Inflammatory macrophage (primary cell): ENCODE results near the gene RNASEL.
"Not testable (repeated sequence)": the region's sequence is repeated elsewhere in the genome, so short reads cannot be mapped to it uniquely, and the experiment has no call there.

Experiments
- DNase-seq, 2 donors: peaks; one replicate each; pipeline ENCODE4 v3.0.0-alpha.2; 2020 to 2022
- total RNA-seq, 18 experiments: gene quantifications; one replicate each; lab custom pipeline; 2026; ENCODE audit warnings: mixed read lengths in 6 of 18, inconsistent platforms in 2 of 18; lab: John Stamatoyannopoulos, UW

The RNASEL gene, protein sequence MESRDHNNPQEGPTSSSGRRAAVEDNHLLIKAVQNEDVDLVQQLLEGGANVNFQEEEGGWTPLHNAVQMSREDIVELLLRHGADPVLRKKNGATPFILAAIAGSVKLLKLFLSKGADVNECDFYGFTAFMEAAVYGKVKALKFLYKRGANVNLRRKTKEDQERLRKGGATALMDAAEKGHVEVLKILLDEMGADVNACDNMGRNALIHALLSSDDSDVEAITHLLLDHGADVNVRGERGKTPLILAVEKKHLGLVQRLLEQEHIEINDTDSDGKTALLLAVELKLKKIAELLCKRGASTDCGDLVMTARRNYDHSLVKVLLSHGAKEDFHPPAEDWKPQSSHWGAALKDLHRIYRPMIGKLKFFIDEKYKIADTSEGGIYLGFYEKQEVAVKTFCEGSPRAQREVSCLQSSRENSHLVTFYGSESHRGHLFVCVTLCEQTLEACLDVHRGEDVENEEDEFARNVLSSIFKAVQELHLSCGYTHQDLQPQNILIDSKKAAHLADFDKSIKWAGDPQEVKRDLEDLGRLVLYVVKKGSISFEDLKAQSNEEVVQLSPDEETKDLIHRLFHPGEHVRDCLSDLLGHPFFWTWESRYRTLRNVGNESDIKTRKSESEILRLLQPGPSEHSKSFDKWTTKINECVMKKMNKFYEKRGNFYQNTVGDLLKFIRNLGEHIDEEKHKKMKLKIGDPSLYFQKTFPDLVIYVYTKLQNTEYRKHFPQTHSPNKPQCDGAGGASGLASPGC
- 17.0 to 89.3 (median 66.4) reads per million in 18 experiments for total RNA-seq

GRCh38 chr1:182588500-182589396 lies at the start of gene RNASEL:
RNASEL (minus strand) TSS chr1:182589256; CDS start chr1:182586806, 2,450 bp downstream.
- peak; percentile 64 to 78 for DNase-seq

GRCh38 chr1:182637769-182638168 lies 48.7 kb upstream of the RNASEL start:
- DNase-seq: no peak

- DNase-seq: no peak
These were observed 46.8 kb upstream of the RNASEL start for GRCh38 chr1:182635871-182636270.

DNA sequence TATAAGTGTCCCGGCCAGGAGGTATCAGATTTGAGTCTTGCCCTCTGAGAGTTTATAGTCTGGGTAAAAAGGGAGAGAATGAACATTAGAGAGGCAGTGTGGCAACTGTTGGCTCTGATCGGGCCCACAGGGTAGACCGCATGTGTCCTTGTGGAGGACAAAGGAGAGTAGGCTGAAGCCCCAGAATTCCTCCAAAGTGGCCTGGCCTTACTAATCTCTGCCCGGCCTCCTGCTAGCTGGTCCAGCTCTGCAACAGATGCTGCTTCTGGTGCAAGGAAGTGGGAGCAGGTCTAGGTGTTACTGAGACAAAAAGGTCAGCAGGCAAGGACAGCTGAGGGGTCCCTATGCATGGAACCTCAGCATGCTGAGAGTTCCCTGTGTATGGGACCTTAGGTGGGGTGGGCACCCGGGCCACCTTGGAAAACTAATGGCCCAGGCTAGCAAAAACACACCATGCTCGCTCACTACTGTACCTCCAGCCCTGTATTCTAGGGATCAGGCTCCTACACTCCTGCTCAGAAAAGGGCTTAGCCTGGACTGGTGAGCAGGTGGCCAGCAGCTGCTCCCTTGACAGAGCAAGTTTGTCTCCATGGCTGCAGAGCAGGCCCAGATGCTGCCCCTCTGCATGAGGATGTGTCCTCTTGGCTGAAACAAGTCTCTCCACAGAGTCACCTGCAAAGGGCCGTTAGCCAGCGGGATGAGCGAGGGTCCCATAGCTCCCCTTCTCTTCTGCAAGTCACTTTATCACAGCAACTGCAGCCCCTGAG lies 45.4 kb upstream of the RNASEL start:
- no peak for DNase-seq

- no peak for DNase-seq
These were observed 44.7 kb upstream of the RNASEL start for GRCh38 chr1:182633657-182634281.

GRCh38 chr1:182633031-182633430 lies 44.0 kb upstream of the RNASEL start:
- no peak for DNase-seq

DNA sequence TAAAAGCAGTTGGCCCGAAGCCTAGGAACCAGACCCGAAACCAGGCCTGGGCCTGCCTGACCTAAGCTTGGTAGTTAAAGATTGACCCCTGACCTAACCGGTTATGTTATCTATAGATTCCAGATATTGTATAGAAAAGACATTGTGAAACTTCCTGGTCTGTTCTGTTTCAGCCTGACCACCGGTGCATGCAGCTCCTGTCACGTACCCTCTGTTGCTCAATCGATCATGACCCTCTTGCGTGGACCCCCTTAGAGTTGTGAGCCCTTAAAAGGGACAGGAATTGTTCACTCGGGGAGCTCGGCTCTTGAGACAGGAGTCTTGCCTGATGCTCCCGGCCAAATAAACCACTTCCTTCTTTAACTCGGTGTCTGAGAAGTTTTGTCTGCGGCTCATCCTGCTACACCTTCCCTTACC lies 43.4 kb upstream of the RNASEL start:
- not testable (repeated sequence) for DNase-seq

- no peak for DNase-seq
These were observed 42.9 kb upstream of the RNASEL start for GRCh38 chr1:182631954-182632353.

DNA sequence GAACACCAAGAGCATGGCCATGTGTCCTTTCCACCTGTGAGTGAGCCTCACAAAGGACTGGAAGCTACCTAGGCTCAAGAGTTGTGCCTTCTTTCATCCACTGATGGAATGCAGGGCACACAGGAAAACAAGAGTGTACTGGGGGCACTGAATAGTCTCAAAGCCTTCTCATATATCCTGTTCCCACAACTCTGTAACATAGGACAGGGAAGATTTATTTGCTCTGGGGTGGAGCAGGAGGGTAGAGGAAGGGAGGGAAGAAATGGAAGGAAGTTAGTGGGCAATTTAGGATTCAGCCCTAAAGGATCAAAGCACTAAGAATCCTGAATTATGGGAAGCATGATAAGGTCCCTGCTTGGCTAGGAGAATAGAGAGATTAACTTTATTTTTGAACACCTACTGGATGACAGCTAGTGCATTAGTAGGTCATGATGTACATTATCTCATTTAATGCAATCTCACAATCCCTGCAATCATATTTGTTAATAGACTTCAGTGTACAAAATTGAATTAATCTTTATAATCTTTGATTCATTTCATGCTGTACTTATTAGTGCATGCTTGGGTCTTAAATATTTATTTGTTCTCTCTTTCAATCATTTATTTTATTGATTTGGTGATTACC lies 42.1 kb upstream of the RNASEL start:
- DNase-seq: no peak

DNA sequence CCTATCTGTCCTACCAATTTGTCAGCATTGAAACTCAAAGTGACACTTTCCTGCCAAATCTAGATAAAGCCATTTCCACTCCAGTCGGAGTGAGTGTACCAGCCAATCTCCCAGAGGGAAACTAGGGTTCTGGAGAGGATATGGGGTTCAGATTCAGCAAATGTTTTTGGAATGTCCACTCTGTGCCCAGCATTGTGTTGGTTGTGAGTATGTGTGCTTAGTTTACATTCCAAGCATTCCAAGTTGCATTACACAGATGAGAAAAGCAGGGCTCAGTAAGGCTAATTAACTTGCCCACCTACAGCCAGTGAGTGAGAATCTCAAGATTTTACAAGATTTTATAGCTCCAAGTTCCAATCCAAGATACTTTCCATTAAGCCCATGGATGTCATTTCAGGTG lies 41.5 kb upstream of the RNASEL start:
- DNase-seq: no peak

GRCh38 chr1:182629499-182630096 lies 40.5 kb upstream of the RNASEL start:
- DNase-seq: peak; percentile 53 to 81

DNA sequence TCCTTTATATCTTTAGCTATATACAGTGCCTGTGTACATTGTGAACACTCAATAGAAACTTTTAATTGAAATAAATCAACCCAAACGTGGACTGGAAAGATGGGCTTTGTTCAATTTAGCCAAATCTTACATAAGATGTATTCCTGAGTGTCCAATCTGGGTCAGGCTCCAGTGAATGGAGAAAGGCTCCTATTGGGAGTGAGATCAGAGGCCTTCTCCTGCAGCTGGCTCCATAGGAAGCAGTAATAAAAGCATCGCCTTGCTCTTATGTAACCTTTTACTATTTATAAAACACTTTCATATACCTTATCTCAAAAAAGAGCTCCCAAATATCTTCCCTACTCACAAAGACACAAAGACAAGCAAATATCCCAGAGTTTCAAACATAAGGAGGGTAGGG lies 40.0 kb upstream of the RNASEL start:
- DNase-seq: no peak

- no peak for DNase-seq
These were observed 39.6 kb upstream of the RNASEL start for GRCh38 chr1:182628657-182629056.

GRCh38 chr1:182627622-182628021 lies 38.6 kb upstream of the RNASEL start:
- DNase-seq: no peak

DNA sequence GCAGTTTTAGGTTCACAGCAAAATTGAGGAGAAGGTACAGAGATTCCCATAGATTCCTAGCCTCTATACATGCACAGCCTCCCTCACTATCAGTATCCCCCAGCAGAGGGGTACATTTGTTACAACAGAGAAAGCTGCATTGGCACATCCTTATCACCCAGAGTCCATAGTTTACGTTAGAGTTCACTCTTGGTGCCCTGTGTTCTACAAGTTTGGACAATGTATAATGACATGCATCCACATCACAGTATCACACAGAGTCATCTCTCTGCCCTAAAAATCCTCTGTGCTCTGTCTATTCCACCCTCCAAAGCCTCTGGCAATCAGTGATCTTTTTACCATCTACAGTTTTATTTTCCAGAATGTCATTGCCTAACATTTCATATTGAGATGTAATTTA lies 37.5 kb upstream of the RNASEL start:
- no peak for DNase-seq

DNA sequence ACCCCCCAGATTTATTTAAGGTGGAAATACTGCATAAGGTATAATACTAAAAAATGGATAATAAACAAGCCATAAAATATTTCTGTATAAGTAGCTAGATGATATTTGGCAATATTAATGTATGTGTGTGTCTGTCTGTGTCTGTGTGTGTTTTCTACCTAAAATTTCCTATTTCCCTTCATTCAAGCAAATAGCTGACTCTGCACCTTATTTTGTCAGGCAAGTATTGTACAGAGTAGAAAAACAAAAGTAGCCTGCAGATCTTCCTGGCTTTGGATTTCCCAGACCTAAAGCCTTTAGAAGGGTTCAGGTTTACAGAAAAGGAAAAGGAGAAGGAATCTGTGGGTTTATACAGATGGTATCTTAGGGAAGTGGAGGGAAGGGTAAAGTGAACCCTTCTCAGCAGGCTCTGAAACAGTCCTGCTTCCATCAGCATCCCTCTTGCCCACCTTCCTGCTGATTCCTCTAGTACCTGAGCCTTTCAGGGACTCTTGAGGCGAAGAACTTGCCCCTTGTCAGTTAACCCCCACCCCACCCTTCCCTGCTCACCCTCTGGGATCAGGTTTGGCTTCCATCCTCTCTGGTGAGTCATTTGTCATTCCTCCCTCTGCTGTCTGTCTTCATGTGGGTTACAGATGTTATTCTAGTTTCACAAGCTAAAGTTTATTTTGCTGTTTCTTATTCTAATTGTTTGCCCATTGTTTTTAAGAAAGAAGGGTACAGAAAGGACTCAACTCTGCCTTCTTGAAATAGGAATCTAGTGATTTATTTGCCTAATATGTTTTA lies 36.9 kb upstream of the RNASEL start:
- no peak for DNase-seq

GRCh38 chr1:182625024-182625423 lies 36.0 kb upstream of the RNASEL start:
- no peak for DNase-seq

DNA sequence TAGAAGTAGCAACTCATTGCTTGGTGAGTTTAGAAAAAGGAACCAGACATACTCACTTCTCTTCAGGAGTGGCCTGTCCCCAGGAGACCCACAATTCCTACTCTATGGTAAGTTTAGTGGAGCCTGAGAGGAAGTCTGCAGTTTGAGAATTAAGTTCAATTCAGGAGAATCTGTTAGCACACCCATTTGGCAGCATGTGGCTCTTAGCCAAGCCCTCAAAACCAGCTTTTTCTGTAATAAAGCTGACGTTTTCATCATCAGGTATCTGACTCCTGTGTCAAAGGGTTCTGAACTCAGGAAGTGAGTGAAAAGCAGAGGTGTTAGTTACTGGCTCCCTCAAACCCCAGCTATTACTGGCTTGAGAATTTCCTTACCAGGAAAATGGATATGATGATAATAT lies 35.5 kb upstream of the RNASEL start:
- DNase-seq: peak; percentile 61 to 62

GRCh38 chr1:182622901-182623528 lies 34.0 kb upstream of the RNASEL start:
- no peak for DNase-seq
